ENCODE measurements around the gene CIBAR2. TPM values are rescaled to one million over a fixed set of nuclear protein-coding genes. Genes with fewer than 3 reads are reported as not detected.

The CIBAR2 gene
- total and polyA plus RNA-seq, 2 experiments from 2014 or later: not detected

GRCh38 chr16:85136213-85136701 lies 24.0 kb upstream of the CIBAR2 start (continued):
- TF ChIP-seq ZNF462 (CRISPR knock-in tag; IDR thresholded peaks at IDR 0.05) (no peak), NANOG (IDR thresholded peaks at IDR 0.05; ENCODE audit: borderline replicate concordance) (no peak)

- H4K20me1 ChIP-seq (replicated peaks; ENCODE audit: insufficient read depth): no peaks in the 10 kb centered on the region
- DNase-seq (ENCODE audit: low spot score): no peak
- H3K9me2 ChIP-seq (ENCODE audit: insufficient read depth): no peaks in the 10 kb centered on the region
- peaks cover 14% of the 10 kb centered on the region for H3K4me1 ChIP-seq (ENCODE audit: insufficient read depth)
- no peaks in the 10 kb centered on the region for H3F3A ChIP-seq (replicated peaks; ENCODE audit: low read depth)
- ATAC-seq: no peak
- no peak overlapping the region for H3K4me3 ChIP-seq
- no peaks in the 10 kb centered on the region for H3K79me2 ChIP-seq (replicated peaks; ENCODE audit: insufficient read depth)
- Mint-ChIP-seq H3K36me3 (ENCODE audit: low read depth) (no peaks in the 10 kb centered on the region), H3K4me1 (peaks cover 36% of the 10 kb centered on the region), H3K9me3 (peaks cover 2% of the 10 kb centered on the region; the same call in 2 of the 3 replicates), H3K27me3 (ENCODE audit: insufficient read depth, low read depth, poor library complexity) (peaks cover 29% of the 10 kb centered on the region), H3K4me3 (no peak overlapping the region), H3K27ac (no peak overlapping the region)
- H3K27ac ChIP-seq (ENCODE audit: low read depth): no peak overlapping the region
- H3K36me3 ChIP-seq (ENCODE audit: insufficient read depth): no peaks in the 10 kb centered on the region
- no peak overlapping the region for H2AFZ ChIP-seq
- no peak overlapping the region for H3K4me2 ChIP-seq
- H3K27me3 ChIP-seq (ENCODE audit: insufficient read depth): no peaks in the 10 kb centered on the region
- no peak for TF ChIP-seq STAT1 (IDR thresholded peaks at IDR 0.05; ENCODE audit: unreplicated experiment)
- no peak for TF ChIP-seq NANOG (IDR thresholded peaks at IDR 0.05; ENCODE audit: borderline replicate concordance)
- TF ChIP-seq EZH2 (IDR thresholded peaks at IDR 0.05; ENCODE audit: low read depth, unreplicated experiment): no peak
- TF ChIP-seq CTCF (conservative IDR thresholded peaks at IDR 0.05; ENCODE audit: low read depth in 2 of 2): no peak
- TF ChIP-seq CREB1 (CRISPR knock-in tag; IDR thresholded peaks at IDR 0.05; ENCODE audit: low read depth): no peak
- no peak for TF ChIP-seq EZH2phosphoT487 (IDR thresholded peaks at IDR 0.05; ENCODE audit: unreplicated experiment)
- no peak for TF ChIP-seq ZNF462 (CRISPR knock-in tag; IDR thresholded peaks at IDR 0.05)
Observed at GRCh38 chr16:85134789-85135142, 22.5 kb upstream of the CIBAR2 start.
